Tongue (tissue), 3 donors: Measurements from ENCODE around the gene TAS2R43. TPM values are rescaled to one million over a fixed set of nuclear protein-coding genes. Genes with fewer than 3 reads are reported as not detected.
"Not testable (repeated sequence)": the region's sequence is repeated elsewhere in the genome, so short reads cannot be mapped to it uniquely, and the experiment has no call there.

Experiments used
- DNase-seq: peaks from one replicate; pipeline ENCODE4 v3.0.0-alpha.2; 2015
- small RNA-seq: library from RNA; depleted of rRNA; stranded (forward); fragments of <200 nt; gene quantifications from one replicate; pipeline ENCODE3, GENCODE V24; 2014; ENCODE audit warnings: low replicate concordance
- total RNA-seq: library from RNA; depleted of rRNA; stranded (reverse); fragments of >200 nt; gene quantifications from one replicate; pipeline ENCODE4 v1.2.3, GENCODE V29; 2014

Gene TAS2R43
- total RNA-seq, 1 donor from 2014 or later, result 20.5 TPM

DNA sequence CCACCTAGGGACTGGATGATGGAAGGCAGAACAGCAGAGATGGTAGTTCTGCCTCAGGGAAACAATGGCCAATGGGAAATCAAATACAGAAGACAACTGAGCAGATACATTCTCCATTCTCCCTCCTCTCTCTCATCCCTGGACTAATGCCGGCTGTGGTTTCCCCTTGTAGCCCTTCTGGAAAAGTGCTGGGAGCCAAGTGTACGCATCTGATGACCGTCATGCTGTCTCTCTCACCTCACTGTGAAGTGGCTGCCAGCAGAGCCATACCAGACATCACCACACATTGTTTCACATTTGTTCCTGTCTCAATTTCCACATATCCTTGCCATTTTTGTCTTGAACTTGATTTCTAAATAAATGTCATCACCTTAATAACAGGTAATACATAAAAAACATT, 33.1 kb downstream of the TAS2R43 start:
- DNase-seq, result no peak

DNA sequence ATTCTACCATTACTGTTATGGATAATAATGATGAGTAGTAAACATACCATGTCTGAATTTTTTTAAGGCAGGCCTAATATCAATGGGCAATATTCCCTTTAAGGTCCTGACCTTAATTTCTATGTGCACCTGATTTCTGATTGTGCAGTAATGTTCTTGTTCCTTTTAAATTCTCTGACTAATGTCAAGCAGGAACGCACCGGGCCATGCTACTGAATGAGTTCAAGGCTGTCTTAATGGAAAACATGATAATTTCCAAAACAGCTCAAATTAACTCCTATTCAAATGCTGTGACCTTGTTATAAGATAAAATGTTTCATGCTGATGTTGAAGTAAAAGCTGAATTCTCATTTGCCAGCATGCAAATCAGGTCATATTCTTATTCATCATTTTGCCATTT, 36.8 kb downstream of the TAS2R43 start:
- DNase-seq, result no peak

DNA sequence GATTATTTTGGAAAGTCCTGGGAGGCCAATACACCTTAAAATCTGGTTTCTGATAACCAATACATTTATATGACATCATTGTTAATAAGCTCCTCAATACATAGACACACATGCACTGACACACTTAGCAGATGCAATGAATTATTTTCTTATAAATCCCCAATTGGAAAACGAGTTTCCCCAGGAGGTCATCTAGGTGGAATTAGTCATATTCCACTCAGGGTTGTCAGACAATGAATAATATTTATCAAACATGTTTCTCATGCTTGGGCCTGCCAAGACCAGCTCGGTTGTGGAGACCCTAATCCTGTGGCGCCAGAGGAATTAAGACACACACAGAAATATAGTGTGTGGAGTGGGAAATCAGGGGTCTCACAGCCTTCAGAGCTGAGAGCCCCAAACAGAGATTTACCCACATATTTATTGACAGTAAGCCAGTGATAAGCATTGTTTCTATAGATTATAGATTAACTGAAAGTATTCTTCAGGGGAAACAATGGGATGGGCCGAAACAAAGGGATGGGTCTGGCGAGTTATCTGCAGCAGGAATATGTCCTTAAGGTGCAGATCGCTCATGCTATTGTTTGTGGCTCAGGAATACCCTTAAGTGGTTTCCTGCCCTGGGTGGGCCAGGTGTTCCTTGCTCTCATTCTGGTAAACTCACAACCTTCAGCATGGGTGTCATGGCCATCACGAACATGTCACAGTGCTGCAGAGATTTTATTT, 42.1 kb downstream of the TAS2R43 start:
- not testable (repeated sequence) for DNase-seq

DNA sequence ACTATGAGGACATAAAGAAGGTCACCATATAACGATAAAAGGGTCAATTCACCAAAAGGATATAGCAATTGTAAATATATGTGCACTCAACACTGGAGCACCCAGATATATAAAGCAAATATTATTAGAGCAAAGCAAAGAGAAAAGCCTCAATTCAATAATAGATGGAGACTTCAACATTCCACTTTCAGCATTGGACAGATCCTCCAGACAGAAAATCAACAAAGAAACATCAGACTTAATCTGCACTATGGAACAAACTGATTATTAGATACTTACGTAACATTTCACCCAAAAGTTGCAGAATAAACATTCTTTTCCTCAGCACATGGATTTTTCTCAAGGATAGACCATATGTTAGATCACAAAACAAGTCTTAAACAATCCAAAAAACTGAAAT, 50.7 kb downstream of the TAS2R43 start:
- not testable (repeated sequence) for DNase-seq

Small RNAs within 50 kb of the gene (small RNA-seq; reads per million reads assigned to genes)
- not detected for gene AC018630.1

Other genes with a start within 250 kb of the TAS2R43 start
- 19.3 TPM for gene PRR4, start 242.8 kb downstream of the TAS2R43 start, total RNA-seq
- 85.8 TPM for gene PRH1, start 208.1 kb downstream of the TAS2R43 start, total RNA-seq
- gene TAS2R13, start 182.8 kb downstream of the TAS2R43 start, total RNA-seq, result 3.2 TPM
- 335 TPM for gene PRH2, start 163.1 kb downstream of the TAS2R43 start, total RNA-seq
- gene TAS2R14, start 153.1 kb downstream of the TAS2R43 start, total RNA-seq, result 9.1 TPM
- 10.7 TPM for gene TAS2R50, start 105.4 kb downstream of the TAS2R43 start, total RNA-seq
- 8.2 TPM for gene TAS2R20, start 94.0 kb downstream of the TAS2R43 start, total RNA-seq
- 17.1 TPM for gene TAS2R19, start 69.7 kb downstream of the TAS2R43 start, total RNA-seq
- 17.7 TPM for gene TAS2R31, start 60.9 kb downstream of the TAS2R43 start, total RNA-seq
- gene TAS2R46, start 30.0 kb downstream of the TAS2R43 start, total RNA-seq, result 8.4 TPM
- gene TAS2R30, start 42.3 kb upstream of the TAS2R43 start, total RNA-seq, result 16.9 TPM
- 9.3 TPM for gene SMIM10L1, start 78.9 kb upstream of the TAS2R43 start, total RNA-seq
- not detected for gene TAS2R42, start 94.6 kb upstream of the TAS2R43 start, total RNA-seq
- gene PRB3, start 177.4 kb upstream of the TAS2R43 start, total RNA-seq, result not detected
- gene PRB4, start 218.1 kb upstream of the TAS2R43 start, total RNA-seq, result not detected